GM21515 (cell line): ENCODE data around the gene GALNT1.

Experiments
- ATAC-seq: cut with Tn5 transposase; IDR thresholded peaks from one replicate; pipeline ENCODE4 v1.9.1; 2021; ENCODE audit not compliant: unreplicated experiment

The GALNT1 gene

DNA sequence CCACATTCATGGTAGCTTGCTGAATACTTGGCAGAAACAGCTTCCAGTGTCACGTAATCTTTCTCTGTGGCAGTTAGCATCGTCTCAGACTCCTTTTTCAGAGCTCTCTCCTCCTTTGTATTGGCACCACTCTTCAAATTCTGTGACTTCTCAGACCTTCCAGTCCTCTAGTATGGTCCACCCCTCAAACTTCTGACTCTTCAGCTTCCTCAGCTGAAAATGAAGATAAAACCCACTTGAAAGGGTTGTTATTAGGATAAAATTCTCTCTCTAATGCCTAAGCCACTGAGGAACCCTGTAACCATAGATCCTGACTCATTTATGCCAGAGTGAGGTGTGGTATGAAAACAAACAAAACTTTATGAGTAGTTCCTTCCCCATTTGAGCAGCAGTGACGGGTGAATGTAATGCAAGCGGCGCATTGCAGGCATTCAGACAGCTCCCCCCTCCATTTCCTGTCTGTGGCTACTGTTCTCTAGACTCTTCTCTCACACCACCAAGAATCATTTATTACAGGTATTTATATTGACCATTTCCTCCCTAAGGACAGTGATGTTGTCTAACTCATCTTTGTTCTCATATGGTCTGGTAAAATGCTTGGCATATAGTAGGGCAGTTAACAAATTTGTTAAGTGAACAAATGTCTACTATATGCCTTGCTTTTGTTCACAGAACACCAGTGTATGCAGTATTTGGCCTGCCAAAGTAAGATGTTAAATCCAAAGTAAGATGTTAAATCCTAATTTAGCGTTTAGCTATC, 35.3 kb downstream of the GALNT1 start:
- ATAC-seq: peak; percentile 98

DNA sequence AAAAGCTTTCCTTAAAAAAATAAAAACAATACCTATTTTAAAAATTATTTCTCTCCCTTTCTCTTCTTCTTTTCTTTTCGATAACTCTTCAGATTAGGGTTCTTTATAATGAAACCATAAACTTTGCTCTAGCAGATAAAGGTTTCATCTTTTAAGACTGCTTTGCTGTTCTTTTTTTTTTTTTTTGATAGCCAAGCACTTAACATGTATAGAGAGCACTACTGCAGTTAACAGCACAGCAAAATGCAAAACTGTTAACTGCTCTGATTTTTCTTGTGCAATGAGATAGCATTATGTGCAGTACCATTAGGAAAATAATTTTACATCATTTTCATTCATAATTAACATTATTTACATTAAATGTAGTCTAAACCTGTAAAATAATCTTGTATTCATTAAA, 36.3 kb downstream of the GALNT1 start:
- ATAC-seq: no peak

GRCh38 chr18:35618289-35618688, 36.7 kb downstream of the GALNT1 start:
- ATAC-seq: no peak

DNA sequence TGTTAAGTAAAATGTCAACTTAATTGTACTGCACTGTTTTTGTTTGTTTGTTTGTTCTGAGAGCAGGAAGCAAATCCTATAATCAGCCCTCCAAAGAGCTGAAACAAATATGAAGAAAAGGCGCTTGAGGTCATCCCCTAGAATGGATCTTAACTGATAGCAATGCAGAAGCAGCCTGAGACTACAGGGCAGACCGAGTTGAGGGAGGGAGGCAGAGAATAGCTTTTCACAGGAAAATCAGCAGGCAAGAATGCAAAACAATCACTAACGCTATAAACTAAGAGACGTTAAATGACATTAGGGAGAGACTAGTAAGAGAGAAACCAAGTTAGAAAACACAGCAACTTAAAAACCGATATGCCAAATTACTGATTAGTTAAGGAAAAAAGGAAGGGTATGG, 37.2 kb downstream of the GALNT1 start:
- no peak for ATAC-seq

GRCh38 chr18:35619464-35619863, 37.9 kb downstream of the GALNT1 start:
- ATAC-seq: no peak

- ATAC-seq: no peak
Observed at GRCh38 chr18:35619941-35620340, 38.4 kb downstream of the GALNT1 start.

GRCh38 chr18:35620765-35621164, 39.2 kb downstream of the GALNT1 start:
- no peak for ATAC-seq

- no peak for ATAC-seq
Observed at GRCh38 chr18:35623255-35623654, 41.7 kb downstream of the GALNT1 start.

- ATAC-seq: peak; percentile 77
Observed at GRCh38 chr18:35624146-35624545, 42.6 kb downstream of the GALNT1 start.

DNA sequence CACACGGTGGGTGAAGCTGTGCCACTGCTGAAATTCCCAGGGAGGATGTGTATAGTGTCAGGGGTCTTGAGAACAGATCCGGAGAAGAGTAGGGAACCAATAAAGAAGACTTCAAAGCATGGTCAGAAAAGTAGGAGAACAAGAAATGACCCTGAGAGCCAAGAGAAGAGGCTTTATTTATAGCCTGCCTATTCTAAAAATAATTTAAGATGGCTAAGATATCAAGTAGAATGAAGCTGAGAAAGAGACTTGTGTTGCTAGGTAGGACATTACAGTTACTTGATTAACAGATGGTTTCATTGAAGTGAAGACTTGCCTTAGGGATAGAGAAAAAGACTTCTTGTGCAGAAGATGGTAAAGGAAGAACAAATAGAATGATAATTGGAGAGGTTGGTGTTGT, 43.7 kb downstream of the GALNT1 start:
- no peak for ATAC-seq

- ATAC-seq: no peak
Observed at GRCh38 chr18:35633761-35634160, 52.2 kb downstream of the GALNT1 start.

- ATAC-seq: no peak
Observed at GRCh38 chr18:35634323-35634722, 52.8 kb downstream of the GALNT1 start.

DNA sequence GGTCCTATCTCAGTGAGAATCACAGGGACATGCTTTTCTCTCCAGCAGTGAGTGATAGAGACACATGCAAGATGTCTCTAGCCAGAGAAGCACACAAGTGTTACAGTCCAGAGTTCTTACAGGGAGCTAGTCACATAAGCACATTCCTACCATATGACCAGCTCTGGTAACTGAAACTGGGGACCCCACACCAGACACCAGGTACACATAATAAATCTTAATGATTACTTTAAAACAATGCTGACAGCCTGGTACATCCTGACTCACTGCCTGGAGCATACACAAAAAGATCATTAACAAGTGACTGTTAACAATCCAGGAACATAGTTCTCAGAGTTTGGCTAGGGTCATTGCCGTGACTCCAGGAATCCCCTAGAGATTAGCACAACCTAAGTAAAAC, 53.6 kb downstream of the GALNT1 start:
- no peak for ATAC-seq

- no peak for ATAC-seq
Observed at GRCh38 chr18:35637227-35637626, 55.7 kb downstream of the GALNT1 start.

DNA sequence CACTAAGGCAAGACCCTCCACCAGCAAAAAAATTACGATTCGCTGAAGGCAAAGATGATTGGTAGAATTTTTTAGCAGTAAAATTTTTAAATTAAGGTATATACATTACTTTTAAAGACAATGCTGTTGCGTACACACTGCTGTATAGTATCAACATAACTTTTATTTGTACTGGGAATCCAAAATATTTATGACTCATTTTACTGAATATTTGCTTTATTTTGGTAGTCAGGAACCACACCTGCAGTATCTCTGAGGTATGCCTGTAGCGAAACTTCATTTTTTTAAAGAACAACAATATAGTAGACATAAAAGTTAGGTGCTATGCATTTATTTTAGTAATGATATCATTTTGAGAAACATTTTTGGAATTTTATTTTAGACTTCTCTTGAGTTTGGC, 57.8 kb downstream of the GALNT1 start:
- no peak for ATAC-seq

GRCh38 chr18:35641467-35641866, 59.9 kb downstream of the GALNT1 start:
- no peak for ATAC-seq

DNA sequence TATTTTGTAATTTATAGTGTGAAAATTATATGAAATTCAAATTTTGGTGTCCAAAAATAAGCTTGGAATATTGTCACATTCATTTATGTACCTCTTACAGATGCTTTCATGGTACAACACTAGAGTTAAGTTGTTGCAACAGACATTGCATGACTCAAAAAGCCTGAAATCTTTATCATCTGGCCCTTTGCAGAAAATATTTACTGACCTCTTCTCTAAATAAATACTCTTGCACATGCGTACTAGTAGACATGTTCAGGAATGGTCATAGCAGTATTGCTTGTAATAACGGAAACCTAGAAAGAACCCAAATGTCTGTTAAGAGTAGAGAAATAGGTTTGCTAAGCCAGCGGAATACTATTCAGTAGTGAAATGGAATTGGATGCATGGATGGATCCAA, 60.4 kb downstream of the GALNT1 start:
- ATAC-seq: no peak

- no peak for ATAC-seq
Observed at GRCh38 chr18:35642802-35643201, 61.3 kb downstream of the GALNT1 start.

- ATAC-seq: no peak
Observed at GRCh38 chr18:35646449-35646848, 64.9 kb downstream of the GALNT1 start.

DNA sequence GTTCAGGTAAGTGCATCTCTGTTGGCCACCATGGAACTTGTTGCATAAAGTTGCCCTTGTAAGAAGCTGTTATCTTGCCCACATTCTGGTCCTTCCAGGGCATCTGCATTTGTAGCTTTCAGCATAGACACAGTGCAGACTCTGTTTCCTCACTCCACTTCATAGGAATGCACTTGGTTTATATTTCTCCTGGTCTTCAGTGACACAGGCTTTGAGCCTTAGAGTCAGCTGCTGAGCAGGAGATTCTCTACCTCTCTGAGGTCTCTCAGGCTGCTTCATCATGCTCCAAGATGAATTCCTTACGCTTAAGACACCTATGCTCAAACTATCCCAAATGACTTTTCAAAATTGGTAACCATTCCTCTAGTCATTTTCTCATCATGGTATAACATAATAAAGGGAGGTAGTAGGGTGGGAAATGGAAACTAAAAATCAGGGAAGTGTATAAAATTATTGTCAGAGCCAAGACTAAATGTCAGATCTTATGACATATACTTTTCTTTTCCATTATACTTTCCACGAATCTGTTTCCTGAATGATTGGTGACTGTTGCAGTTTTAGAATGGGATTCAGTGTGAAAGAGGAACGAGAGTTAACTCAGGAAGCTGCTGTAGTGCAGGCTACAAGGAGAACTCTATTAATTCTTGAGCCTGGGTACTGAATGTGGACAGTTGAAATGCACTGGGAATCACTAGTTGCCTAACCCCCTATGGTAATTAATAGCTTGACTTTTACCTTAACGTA, 72.0 kb downstream of the GALNT1 start:
- no peak for ATAC-seq

DNA sequence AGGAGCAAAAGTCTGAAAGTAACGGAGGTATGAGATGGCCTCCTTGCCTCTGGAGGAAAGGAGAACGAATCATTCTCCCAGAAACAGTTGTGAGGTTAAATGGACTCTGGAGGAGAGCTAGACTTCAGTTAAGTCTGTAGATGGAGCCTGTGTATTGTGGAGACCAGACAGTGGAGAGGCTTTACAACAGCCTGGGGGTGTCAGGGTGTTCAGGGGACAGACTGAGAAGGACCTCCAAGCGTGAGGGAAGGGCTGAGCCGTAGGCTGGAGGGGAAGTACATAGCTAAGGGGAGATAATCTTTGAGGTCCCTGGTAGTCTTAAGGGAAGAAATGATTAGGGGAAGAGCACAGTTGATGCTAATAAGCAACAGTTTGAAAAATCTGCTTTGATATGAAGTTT, 76.6 kb downstream of the GALNT1 start:
- no peak for ATAC-seq

DNA sequence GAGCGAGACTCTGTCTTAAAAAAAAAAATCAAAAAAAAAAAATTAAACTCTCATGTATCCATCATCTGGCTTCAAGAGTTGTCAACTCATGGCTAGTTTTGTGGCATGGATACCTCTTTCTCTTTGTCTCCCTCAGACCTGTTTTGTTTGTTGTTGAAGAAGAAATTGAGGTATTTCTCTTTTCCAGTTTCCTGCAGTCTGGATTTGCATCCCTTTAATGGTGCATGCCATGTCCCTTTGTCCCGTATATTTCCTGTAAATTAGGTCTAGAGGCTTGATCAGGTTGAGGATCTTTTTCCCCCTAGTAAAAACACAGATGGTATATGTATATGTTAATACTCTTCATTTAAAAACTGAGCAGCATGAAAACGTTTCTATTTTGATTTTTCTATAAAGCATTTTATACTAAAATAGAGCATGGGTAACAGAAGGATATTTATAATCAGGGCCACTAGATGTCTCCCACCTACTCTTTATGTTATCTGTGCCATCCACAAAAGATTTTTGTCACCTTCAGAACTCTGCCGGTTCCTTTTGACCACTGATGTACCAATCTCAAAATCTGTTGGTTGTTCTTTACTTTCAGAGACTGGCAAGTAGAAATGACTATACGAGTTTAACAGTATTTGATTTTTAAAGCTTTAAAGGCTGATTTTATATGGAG, 80.1 kb downstream of the GALNT1 start:
- no peak for ATAC-seq
